Measurements from ENCODE around the gene GMPR2. TPM values are rescaled to one million over a fixed set of nuclear protein-coding genes. Genes with fewer than 3 reads are reported as not detected.

The GMPR2 gene
- total and polyA plus RNA-seq, 2 of the 13 experiments (the other 11 are each of a cell fraction or from before 2014, with no cell fraction given), result 210 to 273 TPM

DNA sequence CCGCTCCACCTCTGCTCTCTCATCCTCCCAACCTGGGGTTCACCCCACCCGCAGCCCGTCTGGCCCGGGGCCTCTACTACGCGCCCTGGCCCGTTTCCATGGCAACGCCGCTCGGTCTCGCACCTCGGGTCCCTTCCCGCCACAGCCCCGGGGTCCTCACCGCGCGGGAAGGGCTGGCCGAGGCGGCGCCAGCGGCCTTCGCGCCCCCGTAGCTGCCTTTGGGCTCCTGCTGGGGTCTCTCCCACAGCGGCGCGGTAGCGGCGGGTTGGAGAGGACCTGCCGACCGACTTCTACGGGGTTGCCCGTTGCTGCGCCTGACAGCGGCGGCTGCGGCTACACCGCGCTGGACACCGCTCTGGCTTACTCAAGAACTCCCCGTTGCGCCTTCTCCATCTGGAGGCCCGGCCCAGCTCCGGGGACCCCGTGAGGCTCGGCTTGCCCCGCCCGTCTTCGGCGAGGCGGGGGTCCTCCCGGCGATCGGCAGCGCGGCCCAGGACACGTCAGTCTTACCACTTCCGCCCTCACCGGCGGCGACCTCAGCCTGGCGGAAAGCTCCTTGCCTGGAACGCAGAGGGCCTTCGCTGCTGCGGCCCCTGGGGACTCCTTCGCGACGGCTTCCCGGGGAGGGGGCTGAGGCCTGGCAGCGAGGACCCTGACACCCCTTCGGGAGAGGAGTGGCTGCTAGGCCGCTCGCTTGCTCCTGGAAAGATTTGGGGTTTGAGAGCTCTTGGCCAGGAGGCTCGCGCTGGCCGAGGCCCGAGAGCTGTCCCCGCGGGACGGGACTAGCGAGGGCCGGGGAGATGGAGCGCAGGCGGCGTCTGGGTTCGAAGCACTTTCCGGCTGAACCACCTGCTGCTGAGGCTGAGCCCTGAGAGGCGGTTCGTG is 37.3 kb upstream of the GMPR2 start, which contains the start of gene TM9SF1 (continued):
- TF ChIP-seq, protein P1, sequence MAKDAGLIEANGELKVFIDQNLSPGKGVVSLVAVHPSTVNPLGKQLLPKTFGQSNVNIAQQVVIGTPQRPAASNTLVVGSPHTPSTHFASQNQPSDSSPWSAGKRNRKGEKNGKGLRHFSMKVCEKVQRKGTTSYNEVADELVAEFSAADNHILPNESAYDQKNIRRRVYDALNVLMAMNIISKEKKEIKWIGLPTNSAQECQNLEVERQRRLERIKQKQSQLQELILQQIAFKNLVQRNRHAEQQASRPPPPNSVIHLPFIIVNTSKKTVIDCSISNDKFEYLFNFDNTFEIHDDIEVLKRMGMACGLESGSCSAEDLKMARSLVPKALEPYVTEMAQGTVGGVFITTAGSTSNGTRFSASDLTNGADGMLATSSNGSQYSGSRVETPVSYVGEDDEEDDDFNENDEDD (CRISPR knock-in tag; IDR thresholded peaks at IDR 0.05; ENCODE audit: borderline replicate concordance), result peak; percentile 100
- TF ChIP-seq, protein P2, sequence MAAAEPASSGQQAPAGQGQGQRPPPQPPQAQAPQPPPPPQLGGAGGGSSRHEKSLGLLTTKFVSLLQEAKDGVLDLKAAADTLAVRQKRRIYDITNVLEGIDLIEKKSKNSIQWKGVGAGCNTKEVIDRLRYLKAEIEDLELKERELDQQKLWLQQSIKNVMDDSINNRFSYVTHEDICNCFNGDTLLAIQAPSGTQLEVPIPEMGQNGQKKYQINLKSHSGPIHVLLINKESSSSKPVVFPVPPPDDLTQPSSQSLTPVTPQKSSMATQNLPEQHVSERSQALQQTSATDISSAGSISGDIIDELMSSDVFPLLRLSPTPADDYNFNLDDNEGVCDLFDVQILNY (CRISPR knock-in tag; conservative IDR thresholded peaks at IDR 0.05), result peak; percentile 93
- TF ChIP-seq ZFAT (CRISPR knock-in tag; conservative IDR thresholded peaks at IDR 0.05) (peak; percentile 94), ZKSCAN1 (IDR thresholded peaks at IDR 0.05; ENCODE audit: low read length) (no peak), ZBTB1 (CRISPR knock-in tag; IDR thresholded peaks at IDR 0.05; ENCODE audit: borderline replicate concordance) (peak; percentile 85), SNRNP70 (IDR thresholded peaks at IDR 0.05; ENCODE audit: low read depth, low read length) (no peak; the same call in 1 of the 2 replicates), ELF3 (CRISPR knock-in tag; IDR thresholded peaks at IDR 0.05) (peak; percentile 93), ZNF10 (CRISPR knock-in tag; IDR thresholded peaks at IDR 0.05; ENCODE audit: borderline replicate concordance, low read depth) (no peak; the same call in 1 of the 2 replicates), ZNF841 (CRISPR knock-in tag; IDR thresholded peaks at IDR 0.05; ENCODE audit: borderline replicate concordance) (no peak), ZNF773 (CRISPR knock-in tag; IDR thresholded peaks at IDR 0.05; ENCODE audit: borderline replicate concordance) (peak; percentile 94), ARNT2 (CRISPR knock-in tag; IDR thresholded peaks at IDR 0.05; ENCODE audit: low read depth) (peak; percentile 99), NBN (conservative IDR thresholded peaks at IDR 0.05) (no peak), RFXAP (CRISPR knock-in tag; IDR thresholded peaks at IDR 0.05; ENCODE audit: borderline replicate concordance) (peak; percentile 93)
- TF ChIP-seq, protein P3, sequence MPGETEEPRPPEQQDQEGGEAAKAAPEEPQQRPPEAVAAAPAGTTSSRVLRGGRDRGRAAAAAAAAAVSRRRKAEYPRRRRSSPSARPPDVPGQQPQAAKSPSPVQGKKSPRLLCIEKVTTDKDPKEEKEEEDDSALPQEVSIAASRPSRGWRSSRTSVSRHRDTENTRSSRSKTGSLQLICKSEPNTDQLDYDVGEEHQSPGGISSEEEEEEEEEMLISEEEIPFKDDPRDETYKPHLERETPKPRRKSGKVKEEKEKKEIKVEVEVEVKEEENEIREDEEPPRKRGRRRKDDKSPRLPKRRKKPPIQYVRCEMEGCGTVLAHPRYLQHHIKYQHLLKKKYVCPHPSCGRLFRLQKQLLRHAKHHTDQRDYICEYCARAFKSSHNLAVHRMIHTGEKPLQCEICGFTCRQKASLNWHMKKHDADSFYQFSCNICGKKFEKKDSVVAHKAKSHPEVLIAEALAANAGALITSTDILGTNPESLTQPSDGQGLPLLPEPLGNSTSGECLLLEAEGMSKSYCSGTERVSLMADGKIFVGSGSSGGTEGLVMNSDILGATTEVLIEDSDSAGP (CRISPR knock-in tag; IDR thresholded peaks at IDR 0.05; ENCODE audit: borderline replicate concordance), result no peak
- TF ChIP-seq, protein P4, sequence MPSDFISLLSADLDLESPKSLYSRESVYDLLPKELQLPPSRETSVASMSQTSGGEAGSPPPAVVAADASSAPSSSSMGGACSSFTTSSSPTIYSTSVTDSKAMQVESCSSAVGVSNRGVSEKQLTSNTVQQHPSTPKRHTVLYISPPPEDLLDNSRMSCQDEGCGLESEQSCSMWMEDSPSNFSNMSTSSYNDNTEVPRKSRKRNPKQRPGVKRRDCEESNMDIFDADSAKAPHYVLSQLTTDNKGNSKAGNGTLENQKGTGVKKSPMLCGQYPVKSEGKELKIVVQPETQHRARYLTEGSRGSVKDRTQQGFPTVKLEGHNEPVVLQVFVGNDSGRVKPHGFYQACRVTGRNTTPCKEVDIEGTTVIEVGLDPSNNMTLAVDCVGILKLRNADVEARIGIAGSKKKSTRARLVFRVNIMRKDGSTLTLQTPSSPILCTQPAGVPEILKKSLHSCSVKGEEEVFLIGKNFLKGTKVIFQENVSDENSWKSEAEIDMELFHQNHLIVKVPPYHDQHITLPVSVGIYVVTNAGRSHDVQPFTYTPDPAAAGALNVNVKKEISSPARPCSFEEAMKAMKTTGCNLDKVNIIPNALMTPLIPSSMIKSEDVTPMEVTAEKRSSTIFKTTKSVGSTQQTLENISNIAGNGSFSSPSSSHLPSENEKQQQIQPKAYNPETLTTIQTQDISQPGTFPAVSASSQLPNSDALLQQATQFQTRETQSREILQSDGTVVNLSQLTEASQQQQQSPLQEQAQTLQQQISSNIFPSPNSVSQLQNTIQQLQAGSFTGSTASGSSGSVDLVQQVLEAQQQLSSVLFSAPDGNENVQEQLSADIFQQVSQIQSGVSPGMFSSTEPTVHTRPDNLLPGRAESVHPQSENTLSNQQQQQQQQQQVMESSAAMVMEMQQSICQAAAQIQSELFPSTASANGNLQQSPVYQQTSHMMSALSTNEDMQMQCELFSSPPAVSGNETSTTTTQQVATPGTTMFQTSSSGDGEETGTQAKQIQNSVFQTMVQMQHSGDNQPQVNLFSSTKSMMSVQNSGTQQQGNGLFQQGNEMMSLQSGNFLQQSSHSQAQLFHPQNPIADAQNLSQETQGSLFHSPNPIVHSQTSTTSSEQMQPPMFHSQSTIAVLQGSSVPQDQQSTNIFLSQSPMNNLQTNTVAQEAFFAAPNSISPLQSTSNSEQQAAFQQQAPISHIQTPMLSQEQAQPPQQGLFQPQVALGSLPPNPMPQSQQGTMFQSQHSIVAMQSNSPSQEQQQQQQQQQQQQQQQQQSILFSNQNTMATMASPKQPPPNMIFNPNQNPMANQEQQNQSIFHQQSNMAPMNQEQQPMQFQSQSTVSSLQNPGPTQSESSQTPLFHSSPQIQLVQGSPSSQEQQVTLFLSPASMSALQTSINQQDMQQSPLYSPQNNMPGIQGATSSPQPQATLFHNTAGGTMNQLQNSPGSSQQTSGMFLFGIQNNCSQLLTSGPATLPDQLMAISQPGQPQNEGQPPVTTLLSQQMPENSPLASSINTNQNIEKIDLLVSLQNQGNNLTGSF (CRISPR knock-in tag; IDR thresholded peaks at IDR 0.05), result peak; percentile 93
- TF ChIP-seq, protein P5, sequence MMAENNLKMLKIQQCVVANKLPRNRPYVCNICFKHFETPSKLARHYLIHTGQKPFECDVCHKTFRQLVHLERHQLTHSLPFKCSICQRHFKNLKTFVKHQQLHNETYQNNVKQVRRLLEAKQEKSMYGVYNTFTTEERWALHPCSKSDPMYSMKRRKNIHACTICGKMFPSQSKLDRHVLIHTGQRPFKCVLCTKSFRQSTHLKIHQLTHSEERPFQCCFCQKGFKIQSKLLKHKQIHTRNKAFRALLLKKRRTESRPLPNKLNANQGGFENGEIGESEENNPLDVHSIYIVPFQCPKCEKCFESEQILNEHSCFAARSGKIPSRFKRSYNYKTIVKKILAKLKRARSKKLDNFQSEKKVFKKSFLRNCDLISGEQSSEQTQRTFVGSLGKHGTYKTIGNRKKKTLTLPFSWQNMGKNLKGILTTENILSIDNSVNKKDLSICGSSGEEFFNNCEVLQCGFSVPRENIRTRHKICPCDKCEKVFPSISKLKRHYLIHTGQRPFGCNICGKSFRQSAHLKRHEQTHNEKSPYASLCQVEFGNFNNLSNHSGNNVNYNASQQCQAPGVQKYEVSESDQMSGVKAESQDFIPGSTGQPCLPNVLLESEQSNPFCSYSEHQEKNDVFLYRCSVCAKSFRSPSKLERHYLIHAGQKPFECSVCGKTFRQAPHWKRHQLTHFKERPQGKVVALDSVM (CRISPR knock-in tag; IDR thresholded peaks at IDR 0.05), result no peak
